CD4-positive, alpha-beta T cell treated with Interferon alpha-2 for 1 hour (primary cell): ENCODE data around the gene ODC1.

ENCODE experiments used
- DNase-seq, 2 donors: peaks; one replicate each; pipeline ENCODE4 v3.0.0-alpha.2; 2020 to 2022

Gene ODC1

GRCh38 chr2:10397878-10398277, 50.2 kb downstream of the ODC1 start:
- no peak for DNase-seq

GRCh38 chr2:10397297-10397875, 50.7 kb downstream of the ODC1 start:
- no peak for DNase-seq

GRCh38 chr2:10396464-10396863, 51.7 kb downstream of the ODC1 start:
- no peak for DNase-seq

DNA sequence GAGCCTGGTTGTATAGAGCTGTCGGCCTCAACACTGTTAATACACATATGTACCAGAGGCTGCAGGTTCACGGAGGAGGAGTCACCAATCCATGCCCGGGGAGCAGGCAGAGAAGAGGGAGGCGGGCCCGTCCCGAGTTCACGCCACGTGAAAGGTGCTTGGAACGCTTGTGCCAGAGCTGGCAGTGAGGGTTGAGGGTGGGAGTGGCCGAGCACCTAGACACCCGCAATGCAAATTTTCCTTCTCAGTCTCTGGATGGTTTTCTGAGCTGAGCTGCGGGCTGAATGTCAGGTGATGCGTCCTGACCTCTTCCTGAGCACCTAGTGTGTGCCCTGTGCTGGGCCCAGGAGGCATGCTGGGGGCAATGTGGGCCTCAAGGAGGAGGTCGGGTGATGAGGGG, 52.2 kb downstream of the ODC1 start:
- DNase-seq = no peak

DNA sequence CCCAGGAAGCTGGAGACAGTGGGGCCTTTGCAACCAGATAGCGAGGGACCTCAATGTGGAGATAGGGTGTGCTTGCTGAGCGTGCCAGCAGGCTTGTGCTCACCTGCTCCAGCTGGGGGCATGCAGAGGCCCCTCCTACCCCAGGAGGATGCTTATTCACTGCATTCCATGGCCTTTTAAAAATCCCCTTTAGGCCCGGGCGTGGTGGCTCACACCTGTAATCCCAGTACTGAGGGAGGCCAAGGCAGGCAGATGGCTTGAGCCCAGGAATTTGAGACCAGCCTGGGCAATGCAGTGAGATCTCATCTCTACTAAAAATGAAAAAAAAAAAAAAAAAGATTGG, 54.5 kb downstream of the ODC1 start:
- no peak for DNase-seq

DNA sequence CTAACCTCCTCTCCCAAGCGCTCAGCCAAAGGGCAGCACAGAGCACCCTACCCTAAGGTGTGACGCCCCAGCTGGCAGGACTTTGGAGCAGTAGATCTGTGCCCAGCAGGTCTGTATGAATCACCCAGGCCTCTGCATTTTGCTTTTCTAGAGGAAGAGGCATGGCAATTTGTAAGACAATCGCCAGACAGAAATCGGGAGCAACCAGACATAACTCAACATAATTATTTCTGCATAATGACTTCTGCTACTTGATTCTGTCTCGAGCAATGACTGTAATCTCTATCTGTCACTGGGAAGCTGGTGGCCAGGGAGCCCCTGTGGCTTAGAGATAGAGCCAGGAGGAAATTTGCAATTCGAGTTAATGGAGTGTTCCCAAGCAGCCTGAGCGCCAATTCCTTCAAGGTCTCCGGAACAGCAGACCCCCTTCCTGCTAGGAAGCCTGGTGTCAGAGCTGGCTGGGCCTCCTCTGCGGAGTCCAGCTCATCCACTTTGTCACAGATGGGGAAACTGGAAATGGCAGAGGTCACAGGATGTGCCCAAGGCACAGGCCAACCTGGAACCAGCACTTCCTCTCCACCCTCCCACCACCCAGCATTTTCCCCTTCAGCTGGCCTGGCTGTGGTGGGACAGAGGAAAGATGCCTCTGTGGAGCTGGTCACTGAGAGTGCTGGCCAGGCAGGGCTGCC, 55.0 kb downstream of the ODC1 start:
- DNase-seq = no peak

DNA sequence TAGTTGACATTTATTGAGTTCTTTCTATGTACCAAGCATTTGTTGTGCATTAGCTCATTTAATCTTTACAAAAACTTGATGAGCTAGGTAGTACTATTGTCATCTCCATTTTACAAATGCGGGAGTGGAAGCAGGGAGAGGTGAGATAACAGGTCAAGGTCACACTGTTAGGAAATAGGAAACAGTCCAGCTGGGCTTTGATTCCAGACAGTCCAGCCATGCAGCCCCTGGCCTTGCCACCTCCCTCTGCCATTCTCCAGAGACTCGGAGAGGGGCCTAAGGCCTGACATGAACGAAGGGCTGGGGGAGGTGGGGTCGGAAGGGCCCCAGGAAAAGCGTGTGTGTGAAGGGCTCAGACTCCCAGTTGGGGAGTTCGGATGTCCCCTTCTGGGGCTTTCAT, 55.6 kb downstream of the ODC1 start:
- DNase-seq = no peak

DNA sequence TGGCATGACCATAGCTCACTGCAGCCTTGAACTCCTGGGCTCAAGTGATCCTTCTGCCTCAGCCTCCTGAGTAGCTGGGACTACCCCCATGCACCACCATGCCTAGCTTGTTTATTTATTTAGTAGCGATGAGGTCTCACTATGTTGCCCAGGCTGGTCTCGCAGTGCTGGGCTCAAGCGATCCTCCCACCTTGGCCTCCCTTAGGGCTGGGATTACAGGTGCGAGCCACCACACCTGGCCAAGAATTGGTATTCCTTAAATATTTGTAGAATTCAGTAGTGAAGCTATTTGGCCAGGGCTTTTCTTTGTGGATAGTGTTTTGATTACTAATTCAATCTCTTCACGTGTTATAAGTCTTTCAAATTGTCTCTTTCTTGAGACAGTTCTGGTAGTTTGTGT, 56.0 kb downstream of the ODC1 start:
- no peak for DNase-seq

GRCh38 chr2:10390369-10390801, 57.7 kb downstream of the ODC1 start:
- DNase-seq = no peak
